ENCODE data around the gene BMPR1A. TPM values are rescaled to one million over a fixed set of nuclear protein-coding genes. Genes with fewer than 3 reads are reported as not detected.

BMPR1A gene
- total and polyA plus RNA-seq, 9 of the 15 experiments (the other 6 are each of a cell fraction or from before 2014, with no cell fraction given) = 1.6 to 17.5 (median 9.1) TPM

DNA sequence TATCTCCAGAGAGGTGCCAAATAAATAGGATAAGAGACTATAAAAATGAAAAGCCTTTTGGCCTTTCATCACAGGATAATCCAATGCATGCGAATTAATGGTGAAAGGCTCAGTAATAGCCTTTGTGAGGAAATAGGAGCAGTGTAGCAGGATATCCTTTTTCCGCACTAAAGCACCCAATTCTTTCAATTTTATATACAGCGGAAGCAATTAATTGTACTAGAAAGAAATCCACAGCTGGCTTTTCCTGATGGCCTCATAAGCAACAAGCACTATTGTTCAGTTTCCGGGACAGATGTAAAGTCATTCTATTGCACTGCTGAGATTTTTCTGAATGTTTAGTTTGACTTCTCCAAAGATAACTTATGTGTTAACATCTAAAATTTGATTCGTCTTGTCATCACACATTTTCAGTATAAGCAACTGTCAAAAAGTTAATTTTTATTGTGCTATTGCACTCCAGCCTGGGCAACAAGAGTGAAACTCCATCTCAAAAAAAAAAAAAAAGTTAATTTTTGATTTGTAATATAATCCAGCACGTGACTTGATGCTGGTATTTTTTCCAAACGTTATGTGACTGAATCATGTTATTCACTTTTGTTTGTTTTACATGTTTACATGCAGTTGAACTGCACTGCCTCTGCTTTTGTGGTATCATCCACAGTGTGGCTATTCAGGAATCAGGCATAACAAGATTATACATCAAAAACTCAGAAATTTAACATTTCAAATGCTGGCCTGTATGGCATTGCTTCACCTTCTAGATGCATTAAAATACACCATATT, 8.4 kb upstream of the BMPR1A start:
- DNase-seq (ENCODE audit: extremely low read depth in 1 of 4, low spot score in 3 of 4) (no peak), FAIRE-seq (no peak), ATAC-seq (no peak)
- Histone ChIP-seq H3K27ac (ENCODE audit: extremely low read depth, low read depth, low read length) (no peak overlapping the region), H3K27me3 (ENCODE audit: control insufficient read depth in 2 of 2, insufficient read depth in 2 of 2, low read length in 2 of 2) (no peaks in the 10 kb centered on the region), H3K36me3 (ENCODE audit: control insufficient read depth, insufficient read depth, low read length) (no peaks in the 10 kb centered on the region), H2AFZ (ENCODE audit: low read depth, low read length) (no peak overlapping the region), H3K4me1 (replicated peaks in 1 of 2; ENCODE audit: control insufficient read depth in 2 of 2, insufficient read depth in 2 of 2, low read length in 2 of 2) (peaks cover 9 to 13% of the 10 kb centered on the region in 2 experiments; a peak in 4 of 5 replicates), H3K4me3 (no peak overlapping the region), H3K79me2 (ENCODE audit: control insufficient read depth, insufficient read depth, low read length) (no peaks in the 10 kb centered on the region; the same call in 1 of the 3 replicates), H3K9me3 (replicated peaks; ENCODE audit: control insufficient read depth, insufficient read depth, low read depth, low read length) (no peaks in the 10 kb centered on the region), H4K20me1 (replicated peaks; ENCODE audit: control insufficient read depth, insufficient read depth, low read length) (no peaks in the 10 kb centered on the region), H3K9me1 (ENCODE audit: control insufficient read depth, insufficient read depth, low read length) (no peaks in the 10 kb centered on the region), H3K9ac (ENCODE audit: insufficient read depth in 1 of 2, low read depth in 2 of 2, low read length in 2 of 2) (no peak overlapping the region), H3K4me2 (ENCODE audit: insufficient read depth, low read length) (no peak overlapping the region)
- in situ Hi-C loops (cut with MboI) = no loop called here
- intact Hi-C loops (cut with micrococcal nuclease) = no loop called here
- ChIA-PET POLR2A (interaction anchor here (1.1 kb wide), 1 partner anchor 22 kb away, joined by 4 read pairs; no protein-coding TSS in a partner anchor), CTCF (ENCODE audit: low intra/inter-chr PET ratio) (no interaction called here)
- WGBS (ENCODE audit: insufficient coverage, low coverage, missing lambda C conversion rate) = 60% methylated on average over 6 of the region's 7 CpGs
- TF ChIP-seq MTF1 (CRISPR knock-in tag; IDR thresholded peaks at IDR 0.05; ENCODE audit: borderline replicate concordance) (no peak), ZNF707 (CRISPR knock-in tag; conservative IDR thresholded peaks at IDR 0.05) (no peak), MLLT1 (IDR thresholded peaks at IDR 0.05) (no peak), HLTF (IDR thresholded peaks at IDR 0.05) (no peak), CTBP1 (IDR thresholded peaks at IDR 0.05; ENCODE audit: borderline replicate concordance) (no peak), ARID2 (IDR thresholded peaks at IDR 0.05) (no peak), ZFP36 (IDR thresholded peaks at IDR 0.05; ENCODE audit: low read depth, low read length, partially characterized antibody) (no peak), HMGXB4 (CRISPR knock-in tag; IDR thresholded peaks at IDR 0.05) (no peak), NFRKB (IDR thresholded peaks at IDR 0.05; ENCODE audit: low read depth) (no peak), ZNF785 (CRISPR knock-in tag; IDR thresholded peaks at IDR 0.05) (no peak), ZC3H4 (CRISPR knock-in tag; IDR thresholded peaks at IDR 0.05; ENCODE audit: borderline replicate concordance) (no peak), SAFB2 (IDR thresholded peaks at IDR 0.05; ENCODE audit: borderline replicate concordance, low read depth, low read length, severe bottlenecking) (no peak), L3MBTL2 (IDR thresholded peaks at IDR 0.05) (no peak)
- TF ChIP-seq, protein P1, sequence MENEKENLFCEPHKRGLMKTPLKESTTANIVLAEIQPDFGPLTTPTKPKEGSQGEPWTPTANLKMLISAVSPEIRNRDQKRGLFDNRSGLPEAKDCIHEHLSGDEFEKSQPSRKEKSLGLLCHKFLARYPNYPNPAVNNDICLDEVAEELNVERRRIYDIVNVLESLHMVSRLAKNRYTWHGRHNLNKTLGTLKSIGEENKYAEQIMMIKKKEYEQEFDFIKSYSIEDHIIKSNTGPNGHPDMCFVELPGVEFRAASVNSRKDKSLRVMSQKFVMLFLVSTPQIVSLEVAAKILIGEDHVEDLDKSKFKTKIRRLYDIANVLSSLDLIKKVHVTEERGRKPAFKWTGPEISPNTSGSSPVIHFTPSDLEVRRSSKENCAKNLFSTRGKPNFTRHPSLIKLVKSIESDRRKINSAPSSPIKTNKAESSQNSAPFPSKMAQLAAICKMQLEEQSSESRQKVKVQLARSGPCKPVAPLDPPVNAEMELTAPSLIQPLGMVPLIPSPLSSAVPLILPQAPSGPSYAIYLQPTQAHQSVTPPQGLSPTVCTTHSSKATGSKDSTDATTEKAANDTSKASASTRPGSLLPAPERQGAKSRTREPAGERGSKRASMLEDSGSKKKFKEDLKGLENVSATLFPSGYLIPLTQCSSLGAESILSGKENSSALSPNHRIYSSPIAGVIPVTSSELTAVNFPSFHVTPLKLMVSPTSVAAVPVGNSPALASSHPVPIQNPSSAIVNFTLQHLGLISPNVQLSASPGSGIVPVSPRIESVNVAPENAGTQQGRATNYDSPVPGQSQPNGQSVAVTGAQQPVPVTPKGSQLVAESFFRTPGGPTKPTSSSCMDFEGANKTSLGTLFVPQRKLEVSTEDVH (IDR thresholded peaks at IDR 0.05; ENCODE audit: low read depth, partially characterized antibody) = no peak
- BruUV-seq (replicated peaks) = no TSS peak

Data from K562 (cell line).